Measurements from ENCODE around the gene PITPNB.

Gene PITPNB

DNA sequence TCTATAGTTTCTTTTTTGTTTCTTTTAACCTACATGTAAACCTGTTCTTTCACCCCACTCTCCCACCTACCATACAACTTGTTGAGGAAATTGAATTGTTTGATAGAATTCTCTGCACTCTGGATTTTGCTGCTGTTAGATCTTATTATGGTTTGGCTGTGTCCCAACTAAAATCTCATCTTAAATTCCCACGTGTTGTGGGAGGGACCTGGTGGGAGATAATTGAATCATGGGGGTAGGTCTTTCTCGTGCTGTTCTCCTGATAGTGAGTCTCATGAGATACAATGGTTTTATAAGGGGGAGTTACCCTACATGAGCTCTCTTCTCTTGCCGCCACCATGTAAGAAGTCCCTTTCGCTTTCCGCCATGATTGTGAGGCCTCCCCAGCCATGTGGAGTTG is 15.0 kb upstream of the PITPNB start:
- no peak for TF ChIP-seq ZNF274 (IDR thresholded peaks at IDR 0.05; ENCODE audit: low read depth, low read length)
- H3K4me3 ChIP-seq (ENCODE audit: low read length), result no peak overlapping the region

DNA sequence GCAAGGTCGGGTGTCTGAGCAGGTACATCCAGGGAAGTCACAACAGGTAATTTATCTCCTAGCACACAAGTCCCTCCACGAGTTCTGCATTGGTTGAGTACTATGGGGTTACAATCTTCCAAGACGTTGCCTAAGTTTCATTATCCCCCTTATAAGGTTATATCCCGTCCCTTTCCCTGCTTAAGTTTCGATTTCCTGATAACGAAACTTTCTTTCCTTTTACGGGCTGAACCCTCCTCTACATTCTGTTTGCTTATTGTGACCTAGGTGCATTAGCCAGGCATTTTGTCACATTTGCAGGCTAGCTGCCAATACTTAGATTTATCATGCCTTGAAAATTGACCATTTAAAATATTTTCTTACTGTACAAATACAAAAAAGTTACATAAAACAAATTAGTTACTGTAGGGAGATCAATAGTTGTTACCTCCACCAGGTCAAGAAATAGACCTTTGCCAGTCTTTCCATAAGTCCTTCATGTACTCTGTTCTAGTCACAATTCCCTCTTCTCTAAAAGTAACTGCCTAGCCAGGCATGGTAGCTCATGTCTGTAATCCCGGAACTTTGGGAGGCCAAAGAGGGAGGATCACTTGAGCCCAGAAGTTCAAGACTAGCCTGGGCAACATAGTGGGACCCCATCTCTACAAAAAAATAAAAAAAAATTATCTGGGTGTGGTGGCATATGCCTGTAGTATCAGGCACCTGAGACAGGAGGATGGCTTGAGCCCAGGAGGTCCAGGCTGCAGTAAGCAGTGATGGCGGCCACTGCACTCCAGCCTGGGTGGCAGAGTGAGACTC is 14.3 kb upstream of the PITPNB start:
- H3K4me3 ChIP-seq (ENCODE audit: low read length), result no peak overlapping the region
- no peak for TF ChIP-seq ZNF274 (IDR thresholded peaks at IDR 0.05; ENCODE audit: low read depth, low read length)

DNA sequence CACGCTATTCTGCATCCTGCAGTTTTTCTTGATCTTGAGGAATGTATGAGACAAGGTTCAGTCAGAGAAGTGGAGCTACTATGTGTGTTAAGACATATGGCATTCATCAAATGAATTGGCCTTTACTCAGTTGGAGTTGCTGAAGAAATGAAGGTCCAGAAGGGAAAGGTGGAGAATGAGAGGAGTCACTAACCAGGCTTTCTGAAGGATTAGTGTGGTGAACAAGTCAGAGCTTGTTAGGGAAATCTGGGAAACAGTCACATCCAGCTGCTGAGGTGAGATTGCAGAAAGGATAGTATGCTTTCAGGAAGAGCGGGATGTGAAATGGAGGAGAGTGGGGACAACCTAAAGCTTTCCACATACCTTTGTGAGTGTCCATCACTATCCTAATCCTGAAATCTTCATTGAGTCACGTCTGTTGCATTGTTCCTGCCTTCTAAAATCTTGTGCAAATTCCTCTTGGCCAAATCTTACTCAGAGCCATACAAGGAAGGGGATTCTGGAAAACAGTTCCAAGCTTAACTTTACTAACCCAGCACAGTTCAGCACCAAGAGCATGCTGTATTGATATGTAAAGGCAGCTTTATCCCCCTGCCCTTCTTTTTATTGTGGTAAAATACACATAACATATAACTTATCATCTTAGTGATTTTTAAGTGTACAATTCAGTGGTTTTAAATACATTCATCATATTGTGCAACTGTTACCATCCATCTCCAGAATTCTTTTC is 11.4 kb upstream of the PITPNB start:
- no peak for TF ChIP-seq ZNF274 (IDR thresholded peaks at IDR 0.05; ENCODE audit: low read depth, low read length)
- no peak overlapping the region for H3K4me3 ChIP-seq (ENCODE audit: low read length)

DNA sequence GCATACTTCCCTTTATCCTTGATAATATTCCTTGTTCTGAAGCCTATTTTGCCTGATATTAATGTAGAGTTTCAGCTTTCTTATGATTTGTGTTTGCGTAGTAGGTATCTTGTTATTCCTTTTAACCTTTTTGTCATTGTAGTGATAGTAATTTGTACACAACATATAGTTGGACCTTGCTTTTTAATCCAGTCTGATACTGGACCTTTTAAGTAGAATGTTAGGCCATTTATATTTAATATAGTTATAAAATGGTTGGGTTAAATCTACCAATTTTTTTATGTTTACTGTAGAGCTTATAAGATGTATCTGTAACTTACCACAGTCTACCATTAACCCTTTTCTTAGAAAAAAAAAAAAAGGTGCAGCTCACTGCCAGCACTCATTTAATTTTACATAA is 8.6 kb upstream of the PITPNB start:
- no peak for TF ChIP-seq ZNF274 (IDR thresholded peaks at IDR 0.05; ENCODE audit: low read depth, low read length)
- H3K4me3 ChIP-seq (ENCODE audit: low read length), result no peak overlapping the region

DNA sequence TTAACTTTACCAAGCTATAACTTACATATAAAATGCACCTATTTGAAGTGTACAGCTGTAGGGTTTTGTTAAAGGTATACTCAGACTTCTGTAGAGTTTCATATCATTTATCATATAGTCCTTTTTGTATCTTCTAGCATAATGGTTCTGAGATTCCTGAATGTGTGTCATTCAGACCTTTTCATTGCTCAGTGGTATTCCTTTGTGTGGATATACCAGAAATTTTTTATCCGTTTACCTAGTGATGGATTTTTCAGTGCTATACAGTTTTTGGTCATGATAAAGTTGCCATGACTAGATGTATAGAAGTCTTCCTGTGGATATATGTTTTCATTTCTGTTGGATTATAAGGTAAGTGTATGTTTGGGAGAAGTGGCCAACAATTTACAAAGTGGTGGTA is 6.3 kb upstream of the PITPNB start:
- TF ChIP-seq ZNF274 (IDR thresholded peaks at IDR 0.05; ENCODE audit: low read depth, low read length), result no peak
- no peak overlapping the region for H3K4me3 ChIP-seq (ENCODE audit: low read length)

DNA sequence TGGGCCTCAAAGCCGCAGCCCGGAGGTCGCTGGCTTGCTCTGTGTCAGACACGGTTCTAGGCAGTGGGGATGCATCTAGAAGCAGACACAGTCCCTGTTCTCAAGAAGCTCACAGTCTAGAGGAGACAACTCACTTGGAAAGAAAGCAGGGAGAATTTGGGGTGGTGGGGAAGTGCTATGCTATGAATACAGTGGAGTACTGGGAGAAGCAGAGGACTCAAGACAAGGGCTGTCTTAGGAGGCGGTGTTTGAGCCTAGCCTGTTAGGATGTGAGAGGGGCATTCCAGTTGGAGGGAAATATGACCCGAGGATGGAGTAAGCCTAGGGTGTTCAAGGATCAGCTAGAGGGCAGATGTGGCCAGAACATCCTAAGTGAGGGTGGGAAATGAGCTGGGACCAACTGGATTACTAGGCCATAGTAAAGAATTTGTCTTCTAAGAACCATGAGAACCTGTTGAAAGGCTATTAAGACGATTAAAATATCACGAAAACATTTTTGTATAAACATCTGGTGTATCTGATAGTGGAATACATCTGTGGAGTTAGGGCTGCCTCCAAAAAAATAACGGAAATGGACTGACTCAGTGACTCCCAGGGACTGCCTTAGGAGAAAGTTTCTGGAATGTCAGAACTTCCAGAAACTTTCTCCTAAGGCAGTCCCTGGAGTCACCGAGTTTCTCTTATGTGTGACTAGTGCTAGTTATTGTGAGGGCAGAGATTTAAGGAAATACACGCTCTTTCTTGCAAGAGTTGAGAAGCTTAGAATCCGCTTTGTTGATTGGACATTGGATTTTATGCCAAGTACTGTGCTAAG is 1.1 kb upstream of the PITPNB start:
- H3K4me3 ChIP-seq (ENCODE audit: low read length), result peak overlapping the region; percentile 59; the same call in 1 of the 2 replicates
- TF ChIP-seq ZNF274 (IDR thresholded peaks at IDR 0.05; ENCODE audit: low read depth, low read length), result no peak

DNA sequence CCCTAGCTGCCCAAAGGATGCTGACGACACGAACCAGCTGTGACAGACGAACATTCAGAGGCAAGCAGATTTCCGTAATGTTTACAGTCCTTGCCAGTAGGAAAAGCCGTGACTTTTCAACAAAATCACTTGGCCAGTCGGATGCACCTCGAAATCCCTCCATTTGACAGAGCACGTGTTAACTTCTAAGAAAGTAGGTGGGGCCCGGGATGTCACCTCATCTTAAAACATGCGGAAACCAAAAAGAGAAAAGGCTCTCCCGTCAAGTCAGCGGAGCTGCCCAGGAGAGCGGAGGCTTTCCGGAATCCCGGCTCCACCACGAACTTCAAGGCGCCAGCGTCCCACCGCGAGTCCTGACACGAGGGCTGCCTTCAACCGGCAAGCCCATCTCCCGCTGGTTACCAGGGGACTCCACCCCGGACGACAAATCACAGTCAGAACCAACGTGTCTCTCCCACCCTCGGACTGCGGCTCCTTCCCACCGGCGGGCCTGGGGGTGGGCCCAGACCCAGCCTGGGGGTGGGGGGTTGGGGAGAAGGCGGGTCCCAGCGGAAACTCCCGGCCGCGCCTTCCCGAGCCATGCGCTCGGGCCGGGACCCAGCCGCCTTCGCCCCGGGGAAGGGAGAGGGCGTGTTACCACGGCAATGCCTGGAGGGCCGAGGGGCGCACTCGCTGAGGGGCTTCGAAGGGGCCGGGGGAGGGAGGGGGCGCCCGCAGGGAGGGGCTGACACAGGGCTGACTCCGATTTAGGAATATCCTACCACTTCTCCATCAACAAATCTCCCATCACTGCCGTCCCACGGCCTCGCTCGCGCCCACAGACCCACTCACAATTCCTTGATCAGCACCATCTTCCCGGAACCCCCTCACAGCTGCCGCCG is 475 bp downstream of the PITPNB start:
- H3K4me3 ChIP-seq (ENCODE audit: low read length), result peak overlapping the region; percentile 92
- no peak for TF ChIP-seq ZNF274 (IDR thresholded peaks at IDR 0.05; ENCODE audit: low read depth, low read length)

DNA sequence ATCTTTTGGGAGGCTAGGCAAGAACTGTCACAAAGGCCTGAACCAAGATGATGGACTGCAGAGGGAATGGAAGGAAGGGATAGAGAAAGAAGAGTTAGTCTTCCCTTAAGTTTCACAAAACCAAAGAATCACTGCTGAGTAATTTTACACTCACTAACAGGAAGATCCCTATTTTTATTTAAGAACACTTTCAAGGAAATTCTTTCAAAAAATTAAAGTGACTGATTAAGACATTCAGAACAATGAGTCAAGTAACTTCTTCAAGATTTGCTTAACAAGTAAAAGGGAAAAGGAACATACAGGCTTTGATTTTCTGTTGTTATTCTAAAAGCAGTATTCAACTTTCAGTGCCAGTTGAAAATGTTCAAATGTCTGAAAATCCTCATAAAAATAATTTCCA is 3.1 kb downstream of the PITPNB start:
- no peak for TF ChIP-seq ZNF274 (IDR thresholded peaks at IDR 0.05; ENCODE audit: low read depth, low read length)

DNA sequence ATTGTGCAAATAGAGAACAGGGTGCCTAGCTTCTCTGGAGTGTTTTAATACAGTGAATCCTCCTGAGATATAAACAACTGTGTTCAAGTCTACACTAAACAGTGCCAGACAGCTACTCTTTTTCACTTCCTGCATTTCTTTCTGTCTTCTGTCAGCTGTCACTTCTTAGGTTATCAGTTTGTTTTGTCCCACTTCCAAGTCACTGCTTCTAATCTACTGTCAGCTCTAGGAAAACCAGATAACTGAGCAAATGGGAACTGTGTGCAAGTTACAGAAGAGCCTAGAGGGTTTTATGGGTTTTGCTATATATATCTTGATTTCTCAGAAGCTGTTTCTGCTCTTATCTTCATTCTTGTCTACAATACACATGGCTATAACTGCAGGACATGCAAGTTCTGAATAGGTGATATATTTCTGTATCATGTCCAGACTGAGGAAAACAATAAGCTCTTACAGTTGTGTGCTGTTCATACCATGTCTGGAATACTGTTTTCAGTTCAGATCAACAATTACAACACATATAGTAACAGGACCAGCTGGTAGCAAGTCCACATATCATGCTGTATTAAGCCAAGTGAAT is 5.8 kb downstream of the PITPNB start:
- no peak overlapping the region for H3K4me3 ChIP-seq (ENCODE audit: low read length)
- TF ChIP-seq ZNF274 (IDR thresholded peaks at IDR 0.05; ENCODE audit: low read depth, low read length), result no peak

More for the DNA sequence above, 3.1 kb downstream of the PITPNB start:
- H3K4me3 ChIP-seq (ENCODE audit: low read length), result no peak overlapping the region

DNA sequence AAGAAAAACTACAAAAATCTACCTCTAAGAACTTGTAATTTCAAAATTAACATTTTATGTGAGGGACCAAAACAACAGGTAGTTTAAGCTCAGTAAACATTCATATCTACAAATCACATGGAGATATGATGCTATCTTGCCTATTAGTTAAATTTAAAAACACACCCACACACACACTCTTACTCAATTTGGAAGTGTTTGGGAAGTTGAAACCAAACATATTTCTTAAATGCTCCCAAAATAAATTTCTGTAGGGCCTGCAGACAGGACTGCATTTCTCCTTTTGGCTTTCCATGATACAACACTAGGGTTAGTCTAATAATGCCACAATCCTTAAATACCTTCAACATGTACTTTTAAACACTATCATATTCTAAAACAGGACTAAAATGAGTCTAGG is 7.0 kb downstream of the PITPNB start:
- TF ChIP-seq ZNF274 (IDR thresholded peaks at IDR 0.05; ENCODE audit: low read depth, low read length), result no peak
- H3K4me3 ChIP-seq (ENCODE audit: low read length), result no peak overlapping the region

DNA sequence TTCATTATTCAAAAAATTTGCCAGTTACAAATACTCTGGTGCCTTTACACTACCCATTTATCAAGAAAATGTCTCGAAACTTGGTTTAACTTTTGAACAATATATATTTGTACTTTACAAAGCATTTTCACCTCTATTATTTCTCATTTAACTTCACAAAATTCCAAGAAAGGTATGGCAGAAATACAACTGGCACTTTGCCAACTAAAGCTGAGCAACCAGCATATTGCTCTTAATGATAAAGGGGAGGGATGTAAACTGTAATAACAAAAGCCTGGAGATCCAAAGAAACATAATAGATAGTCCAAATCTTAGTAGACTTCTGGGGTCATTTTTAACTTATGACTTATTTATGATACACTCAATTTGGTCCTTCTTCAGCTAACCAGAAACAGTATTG is 7.7 kb downstream of the PITPNB start:
- TF ChIP-seq ZNF274 (IDR thresholded peaks at IDR 0.05; ENCODE audit: low read depth, low read length), result no peak
- H3K4me3 ChIP-seq (ENCODE audit: low read length), result no peak overlapping the region

DNA sequence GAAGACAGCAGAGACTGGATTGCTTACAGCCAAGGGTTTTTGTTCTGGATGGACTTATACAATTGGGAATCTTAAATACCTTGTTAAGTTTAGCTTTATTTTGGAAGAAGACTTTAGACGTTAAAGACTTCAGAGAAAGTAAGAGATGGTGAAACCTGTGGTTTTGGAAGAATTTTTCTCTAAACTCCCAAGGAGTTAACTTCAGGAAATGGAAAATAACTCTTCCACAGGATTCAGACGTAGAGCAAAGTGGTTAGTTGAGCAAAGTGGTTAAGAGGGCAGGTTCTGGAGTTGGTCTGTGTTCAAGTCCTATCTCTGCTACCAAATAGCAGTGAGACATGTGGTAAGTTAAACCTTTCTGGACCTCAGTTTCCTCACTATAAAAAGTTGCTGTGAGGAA is 12.8 kb downstream of the PITPNB start:
- TF ChIP-seq ZNF274 (IDR thresholded peaks at IDR 0.05; ENCODE audit: low read depth, low read length), result no peak

DNA sequence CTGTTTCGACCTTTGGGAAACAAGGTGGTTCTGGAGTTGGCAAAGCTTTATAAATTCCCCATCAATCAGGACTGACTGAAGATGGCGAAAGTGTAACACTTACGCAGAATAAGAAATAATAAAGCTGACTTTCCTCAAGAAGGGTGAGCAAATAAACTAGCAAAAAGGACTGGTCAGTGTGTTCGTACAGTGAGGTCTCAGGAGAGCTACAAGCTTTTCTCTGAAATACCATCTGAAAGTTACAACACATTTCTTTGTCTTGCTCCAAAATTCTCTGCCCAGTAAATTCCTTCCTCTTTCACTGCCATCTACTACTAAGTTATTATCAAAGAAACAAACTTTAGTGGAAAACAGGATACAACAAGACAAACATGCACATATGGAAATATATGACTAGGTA is 13.4 kb downstream of the PITPNB start:
- H3K4me3 ChIP-seq (ENCODE audit: low read length), result no peak overlapping the region
- TF ChIP-seq ZNF274 (IDR thresholded peaks at IDR 0.05; ENCODE audit: low read depth, low read length), result no peak

More for the DNA sequence above, 12.8 kb downstream of the PITPNB start:
- no peak overlapping the region for H3K4me3 ChIP-seq (ENCODE audit: low read length)

All from GM08714 (cell line).